GM20000 (cell line): ENCODE results near the gene SF3B2.
"Not testable (repeated sequence)": the region's sequence is repeated elsewhere in the genome, so short reads cannot be mapped to it uniquely, and the experiment has no call there.

Source experiments
- DNase-seq: peaks from one replicate; pipeline ENCODE4 v3.0.0; 2012; ENCODE audit warnings: low spot score
- CTCF ChIP-seq: IDR thresholded peaks from 2 replicates; pipeline ENCODE4 v1.5.1; 2012; ENCODE audit warnings: mild to moderate bottlenecking, control low read depth; ENCODE audit errors: extremely low read depth, missing control alignments

The SF3B2 gene

DNA sequence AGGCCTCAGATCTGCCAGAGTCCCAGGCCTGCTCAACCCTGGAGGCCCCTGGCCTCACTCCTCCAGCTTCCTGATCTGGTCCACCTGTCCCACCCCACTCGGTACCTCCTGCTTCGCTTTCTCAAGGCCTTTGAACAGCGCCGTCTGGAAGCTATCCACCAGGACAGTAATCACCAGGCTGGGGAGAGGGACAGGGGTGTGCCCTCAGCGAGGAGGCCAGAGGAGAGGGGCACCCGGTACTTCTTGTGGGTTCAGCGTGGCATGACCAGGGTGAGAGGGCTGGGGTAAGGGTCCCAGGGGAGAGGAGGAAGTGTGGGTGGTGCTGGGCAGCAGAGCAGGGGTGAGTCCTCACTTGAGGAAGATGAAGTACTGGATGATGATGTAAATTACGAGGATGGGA lies 32.0 kb upstream of the SF3B2 start:
- no peak for DNase-seq
- TF ChIP-seq CTCF = no peak

DNA sequence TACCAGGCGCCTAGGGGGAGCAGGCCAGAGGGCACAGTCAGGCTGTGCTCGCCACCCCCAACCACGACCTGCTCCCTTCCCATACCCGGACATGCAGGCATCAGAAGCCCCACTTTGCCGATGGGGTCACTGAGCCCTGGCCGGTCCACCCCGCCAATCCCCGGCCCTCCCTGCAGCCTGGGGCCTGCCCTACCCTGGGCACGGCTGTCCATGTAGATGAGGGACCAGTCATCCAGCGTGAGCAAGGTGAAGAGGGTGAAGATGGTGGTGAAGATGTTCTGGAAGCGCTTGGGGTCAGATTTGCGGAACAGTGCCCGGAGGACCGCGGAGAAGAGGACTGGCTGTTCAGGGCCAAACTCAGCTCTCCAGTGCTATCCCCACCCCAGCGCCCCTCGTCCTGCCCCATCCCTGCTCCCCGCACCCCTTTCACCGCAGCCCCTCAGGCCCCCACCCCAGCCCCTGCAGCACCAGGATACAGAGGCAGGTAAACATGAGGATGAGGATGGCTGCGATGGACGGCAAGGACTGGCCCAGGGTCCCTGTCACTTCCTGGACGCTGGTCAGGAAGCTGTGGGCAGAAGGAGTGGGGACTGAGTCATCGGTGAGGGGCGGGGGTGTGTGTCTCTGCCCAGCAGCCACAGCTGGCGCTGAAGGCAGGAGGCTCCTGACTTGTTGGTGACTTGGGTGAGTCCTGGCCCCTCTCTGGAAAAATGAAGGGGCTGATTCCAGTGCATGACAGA lies 31.4 kb upstream of the SF3B2 start:
- DNase-seq = no peak
- no peak for TF ChIP-seq CTCF

DNA sequence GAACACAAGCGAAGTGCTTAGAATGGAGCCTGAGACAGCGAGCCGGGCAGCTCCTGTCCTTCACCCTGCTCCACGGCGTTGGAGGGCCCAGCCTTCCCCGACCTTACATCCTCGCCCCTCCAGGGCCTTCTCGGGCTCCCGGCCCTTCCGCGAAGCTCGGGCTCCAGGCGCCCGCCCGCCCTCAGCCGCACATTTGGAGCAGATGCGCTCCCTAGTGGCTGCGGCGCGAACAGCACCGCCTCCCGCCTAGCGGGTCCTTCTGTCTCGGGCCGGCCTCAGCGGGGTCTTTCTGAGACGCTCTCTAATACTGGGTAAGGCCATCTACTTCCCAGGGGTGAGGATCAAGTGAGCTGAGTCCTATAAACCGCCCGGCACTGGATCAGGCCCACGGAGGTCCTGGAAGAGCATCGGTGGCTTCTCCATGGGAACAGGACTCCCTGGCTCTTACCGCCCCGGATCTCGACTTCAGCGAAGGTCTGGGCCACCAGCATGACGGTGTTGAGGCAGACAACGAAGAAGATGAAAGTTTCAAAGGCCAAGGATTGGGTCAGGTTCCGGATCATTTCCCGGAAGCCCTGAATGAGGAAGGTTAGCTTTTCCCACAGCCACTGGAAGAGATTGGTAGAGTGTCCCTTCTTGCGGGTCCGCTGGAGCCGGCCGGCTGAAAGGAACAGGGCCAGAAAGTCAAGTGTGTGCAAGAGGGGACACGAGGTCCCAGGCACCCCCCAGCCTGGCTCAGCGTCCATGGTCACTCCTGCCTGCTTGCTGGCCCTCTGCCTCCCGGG lies 29.6 kb upstream of the SF3B2 start:
- TF ChIP-seq CTCF = peak; percentile 95
- DNase-seq = peak; percentile 91

DNA sequence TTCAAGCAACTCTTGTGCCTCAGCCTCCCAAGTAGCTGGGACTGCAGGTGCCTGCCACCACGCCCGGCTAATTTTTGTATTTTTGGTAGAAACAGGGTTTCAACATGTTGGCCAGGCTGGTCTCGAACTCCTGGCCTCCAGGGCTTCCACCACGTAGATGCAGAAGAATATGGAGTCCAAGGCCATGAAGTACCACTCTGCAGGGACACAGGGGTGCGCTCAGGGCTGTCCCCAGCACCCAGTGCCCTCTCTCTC lies 29.1 kb upstream of the SF3B2 start:
- DNase-seq = not testable (repeated sequence)

DNA sequence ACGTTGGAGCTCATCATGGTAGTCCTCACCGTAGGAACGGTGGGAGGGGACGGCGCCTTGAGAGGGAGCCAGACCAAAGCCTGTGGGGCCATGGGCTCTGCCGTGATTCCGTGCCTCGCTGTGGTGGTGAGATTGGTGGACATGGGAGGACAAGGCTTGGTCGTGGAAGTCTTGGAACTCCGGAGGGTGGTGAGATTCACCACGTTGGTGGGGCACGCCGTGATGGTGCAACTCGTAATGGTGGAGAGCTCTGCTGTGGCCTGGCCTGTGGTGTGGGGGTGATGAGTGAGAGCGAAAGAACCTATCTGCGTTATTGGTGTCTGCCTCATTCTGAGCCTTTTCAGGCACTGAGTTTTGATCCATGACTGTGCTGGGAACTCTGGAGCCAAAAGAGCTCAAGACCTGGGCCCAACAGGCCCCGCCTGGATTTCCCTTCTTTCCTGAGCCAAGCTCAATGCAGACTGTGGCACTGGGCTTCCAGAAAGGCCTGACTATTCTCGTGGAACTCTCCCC lies 26.1 kb upstream of the SF3B2 start, which contains the start of gene CATSPER1:
Gene CATSPER1, minus strand, starts transcription at position 463 of the 513 bp plus-strand sequence. Its CDS starts 100 bp downstream, at position 363.
- DNase-seq = no peak
- TF ChIP-seq CTCF = no peak

- DNase-seq = no peak
- TF ChIP-seq CTCF = no peak
Observed at GRCh38 chr11:66032957-66033735, 19.0 kb upstream of the SF3B2 start.

GRCh38 chr11:66035653-66036333 lies 16.4 kb upstream of the SF3B2 start:
- no peak for TF ChIP-seq CTCF
- peak; percentile 10 for DNase-seq
